Measurements from ENCODE around the gene BABAM2.

DNA sequence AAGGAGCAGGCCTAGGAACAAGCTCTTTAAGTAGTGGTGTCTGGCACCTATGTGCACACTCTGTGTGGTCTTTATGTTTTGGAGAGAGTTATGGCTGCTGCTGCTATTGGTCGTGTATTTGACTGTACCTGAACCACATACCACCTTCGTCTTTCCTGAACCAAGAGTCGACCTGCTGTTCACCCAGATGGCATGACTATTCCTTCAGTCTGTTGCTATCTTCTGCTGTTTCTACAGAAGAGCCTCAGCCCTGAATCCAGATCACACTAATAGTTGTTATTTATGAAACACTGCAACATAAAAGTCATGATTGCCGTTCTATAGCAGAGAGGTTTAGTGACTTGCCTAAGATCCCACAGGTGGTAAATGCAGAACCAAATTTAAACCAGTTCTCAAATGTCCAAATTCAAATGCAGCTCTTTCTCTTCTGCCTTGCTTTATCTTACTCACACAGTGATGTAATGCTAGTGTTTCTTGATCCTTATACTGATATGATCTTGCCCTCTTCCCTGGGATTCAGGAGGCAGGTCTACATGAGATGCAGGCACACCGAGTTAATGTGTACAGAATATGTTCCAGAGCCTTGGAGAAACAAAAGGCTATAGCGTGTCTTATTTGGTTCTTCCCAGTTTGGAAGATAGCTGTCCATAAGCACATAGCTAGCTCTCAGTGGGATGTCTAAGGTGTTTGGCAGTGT is 380.1 kb downstream of the BABAM2 start:
- TF ChIP-seq TARDBP (IDR thresholded peaks at IDR 0.05) (no peak), SIN3B (IDR thresholded peaks at IDR 0.05; ENCODE audit: low read depth) (no peak)
